Upper lobe of left lung (tissue), 6 donors: Measurements from ENCODE around the gene ATG3. TPM values are rescaled to one million over a fixed set of nuclear protein-coding genes. Genes with fewer than 3 reads are reported as not detected.

ENCODE experiments used
- ATAC-seq, 2 donors: fragments of 200-7000 bp; cut with Tn5 transposase; one replicate each; pipeline ENCODE4 v1.9.1; 2022; ENCODE audit warnings: mild to moderate bottlenecking in 2 of 2, moderate library complexity in 2 of 2; ENCODE audit not compliant: low FRiP score in 2 of 2
- DNase-seq, 2 donors: peaks; one replicate each; pipeline ENCODE4 v3.0.0-alpha.2; 2019 to 2020
- H3K27ac ChIP-seq, 4 donors: fragments of 200-600 bp; sonication (generic); one replicate each; pipeline ENCODE4 v1.5.1; 2016 to 2019
- H3K27me3 ChIP-seq, 4 donors: fragments of 200-600 bp; sonication (generic); one replicate each; pipeline ENCODE4 v1.5.1; 2017 to 2019
- H3K36me3 ChIP-seq, 4 donors: fragments of 200-600 bp; sonication (generic); one replicate each; pipeline ENCODE4 v1.5.1; 2016 to 2019
- H3K4me1 ChIP-seq, 4 donors: fragments of 200-600 bp; sonication (generic); one replicate each; pipeline ENCODE4 v1.5.1; 2018 to 2019
- H3K4me3 ChIP-seq, 4 donors: fragments of 200-600 bp; sonication (generic); one replicate each; pipeline ENCODE4 v1.5.1; 2017 to 2019; ENCODE audit warnings: mild to moderate bottlenecking in 2 of 4, moderate library complexity in 1 of 4
- H3K9me3 ChIP-seq, 4 donors: fragments of 200-600 bp; sonication (generic); one replicate each; pipeline ENCODE4 v1.5.1; 2018 to 2019
- EP300 ChIP-seq, 4 donors: sonication (generic); formaldehyde crosslinking; IDR thresholded peaks; one replicate each; pipeline ENCODE4 v1.5.1; 2017; ENCODE audit warnings: antibody characterized with exemption in 4 of 4, control low read depth in 2 of 4
- POLR2A ChIP-seq, 4 donors: fragments of 450-650 bp; IDR thresholded peaks; one replicate each; pipeline ENCODE4 v1.5.1; 2016 to 2017; ENCODE audit warnings: antibody characterized with exemption in 4 of 4, mild to moderate bottlenecking in 2 of 4
- POLR2AphosphoS5 ChIP-seq, 2 donors: sonication (generic); formaldehyde crosslinking; IDR thresholded peaks; one replicate each; pipeline ENCODE4 v1.5.1; 2017; ENCODE audit warnings: antibody characterized with exemption in 2 of 2
- WGBS, 2 donors: methylation state at CpG; one replicate each; pipeline ENCODE4 v1.1.5; 2017 to 2018; 5-methylcytosine and 5-hydroxymethylcytosine counted together
- total RNA-seq, 6 donors: library from RNA; depleted of rRNA in 4 of 6; stranded (reverse); fragments of >200 nt in 4 of 6; gene quantifications; one replicate each; pipeline versions ENCODE4 v1.1.0 to v1.2.1, GENCODE V29; 2016 to 2021
- TF ChIP-seq, protein P1 (sequence below), 6 experiments: fragments of 450-650 bp in 4 of 6; fragments of 200-600 bp in 2 of 6; sonication (generic) in 2 of 6; IDR thresholded peaks; one replicate each; pipeline ENCODE4 v1.5.1; 2016 to 2019; ENCODE audit warnings: antibody characterized with exemption in 6 of 6
- donor health status: DM: no; HTN: no; CAD: no; lungs with moderate emphysema.
- donor health status: DM: no; HTN: yes; CAD: no; lungs with severe emphysema.

ATG3 gene
- total RNA-seq, 6 donors from 2014 or later, result 24.9 to 73.0 (median 57.5) TPM

DNA sequence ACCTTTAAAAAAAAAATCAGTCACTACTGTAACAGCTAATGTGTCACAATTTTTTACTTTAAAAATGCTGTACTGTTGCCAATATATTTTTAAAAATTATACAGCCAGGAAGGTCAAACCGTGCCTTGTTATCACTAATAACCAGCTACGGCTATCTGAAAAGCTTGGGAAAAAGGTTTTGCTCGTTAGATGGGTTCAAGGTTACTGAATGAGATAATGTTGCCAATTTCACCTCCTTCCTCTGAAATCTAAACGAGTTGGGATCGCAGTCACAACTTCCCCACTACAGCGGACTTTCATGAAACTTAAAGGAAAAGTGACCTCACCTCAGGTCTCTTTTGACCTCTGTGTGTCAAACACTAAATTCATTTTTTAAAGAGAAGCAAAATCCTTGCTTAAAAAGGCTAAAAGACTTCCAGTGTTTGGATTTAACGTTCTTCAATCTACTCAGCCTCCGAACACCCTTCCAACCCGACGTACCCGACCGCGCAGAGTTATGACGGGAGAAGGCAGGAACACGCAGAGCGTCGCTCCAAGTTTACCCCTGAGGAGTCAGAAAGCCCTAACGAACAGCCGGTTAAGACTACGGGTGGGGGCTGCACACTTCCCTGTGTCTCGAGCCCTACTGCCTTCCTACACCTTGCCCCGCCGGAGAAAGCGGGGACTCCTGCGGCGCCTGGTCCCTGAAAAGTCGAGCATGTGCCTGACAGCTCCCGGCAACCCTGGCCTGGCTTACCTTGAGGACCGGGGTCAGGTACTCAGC lies 860 bp downstream of the ATG3 start:
- peak in 1 of 4 donors; percentile 31 for TF ChIP-seq POLR2A (IDR thresholded peaks at IDR 0.05)
- TF ChIP-seq EP300 (IDR thresholded peaks at IDR 0.05), result no peak
- TF ChIP-seq, protein P1, sequence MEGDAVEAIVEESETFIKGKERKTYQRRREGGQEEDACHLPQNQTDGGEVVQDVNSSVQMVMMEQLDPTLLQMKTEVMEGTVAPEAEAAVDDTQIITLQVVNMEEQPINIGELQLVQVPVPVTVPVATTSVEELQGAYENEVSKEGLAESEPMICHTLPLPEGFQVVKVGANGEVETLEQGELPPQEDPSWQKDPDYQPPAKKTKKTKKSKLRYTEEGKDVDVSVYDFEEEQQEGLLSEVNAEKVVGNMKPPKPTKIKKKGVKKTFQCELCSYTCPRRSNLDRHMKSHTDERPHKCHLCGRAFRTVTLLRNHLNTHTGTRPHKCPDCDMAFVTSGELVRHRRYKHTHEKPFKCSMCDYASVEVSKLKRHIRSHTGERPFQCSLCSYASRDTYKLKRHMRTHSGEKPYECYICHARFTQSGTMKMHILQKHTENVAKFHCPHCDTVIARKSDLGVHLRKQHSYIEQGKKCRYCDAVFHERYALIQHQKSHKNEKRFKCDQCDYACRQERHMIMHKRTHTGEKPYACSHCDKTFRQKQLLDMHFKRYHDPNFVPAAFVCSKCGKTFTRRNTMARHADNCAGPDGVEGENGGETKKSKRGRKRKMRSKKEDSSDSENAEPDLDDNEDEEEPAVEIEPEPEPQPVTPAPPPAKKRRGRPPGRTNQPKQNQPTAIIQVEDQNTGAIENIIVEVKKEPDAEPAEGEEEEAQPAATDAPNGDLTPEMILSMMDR (IDR thresholded peaks at IDR 0.05), result no peak
- TF ChIP-seq POLR2AphosphoS5 (IDR thresholded peaks at IDR 0.05), result peak; percentile 6 to 11
- Histone ChIP-seq H3K27me3 (no peaks in the 10 kb centered on the region), H3K27ac (peak overlapping the region; percentile 92 to 99 (median 96)), H3K4me1 (peaks cover 26 to 45% (median 38%) of the 10 kb centered on the region in 4 donors), H3K36me3 (peaks cover 0 to 5% (median 0%) of the 10 kb centered on the region in 4 donors), H3K4me3 (peak overlapping the region; percentile 68 to 95 (median 76)), H3K9me3 (no peaks in the 10 kb centered on the region)
- peak; percentile 66 to 74 for ATAC-seq
- peak in 1 of 2 donors; percentile 67 for DNase-seq
- 0 to 1% methylated on average over 28 to 29 of the region's 29 CpGs for WGBS, 2 donors

DNA sequence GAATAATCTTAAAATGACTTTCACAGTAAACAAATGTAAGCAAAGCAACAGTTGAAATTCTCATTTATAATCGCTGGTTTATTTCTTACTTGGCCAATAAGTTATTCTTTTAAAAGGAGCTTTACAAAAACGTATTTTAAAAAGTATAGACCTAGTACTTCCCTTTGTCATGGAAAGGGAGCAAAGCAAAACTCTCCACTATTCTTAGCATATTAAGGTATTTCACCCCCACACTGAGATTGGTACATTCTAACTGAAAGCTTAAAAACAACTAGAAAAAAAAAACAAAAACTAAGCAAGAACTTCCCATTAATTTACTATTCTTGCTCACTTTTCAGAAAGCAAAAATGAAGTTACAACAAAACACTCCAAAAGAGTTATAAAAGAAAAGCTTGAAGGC lies 1.5 kb downstream of the ATG3 start:
- WGBS, 2 donors, result 21 to 32% methylated on average over 2 of the region's 2 CpGs
- TF ChIP-seq POLR2A (IDR thresholded peaks at IDR 0.05) (no peak), EP300 (IDR thresholded peaks at IDR 0.05) (no peak), POLR2AphosphoS5 (IDR thresholded peaks at IDR 0.05) (no peak)
- TF ChIP-seq, protein P1 (IDR thresholded peaks at IDR 0.05), result no peak
- H3K4me3 ChIP-seq, result peak overlapping the region in 3 of 4 donors; percentile 72 to 95 (median 79)
- H3K36me3 ChIP-seq, result peaks cover 0 to 5% (median 0%) of the 10 kb centered on the region in 4 donors
- peaks cover 29 to 51% (median 41%) of the 10 kb centered on the region in 4 donors for H3K4me1 ChIP-seq
- H3K9me3 ChIP-seq, result no peaks in the 10 kb centered on the region
- no peak for DNase-seq
- ATAC-seq, result no peak
- no peaks in the 10 kb centered on the region for H3K27me3 ChIP-seq
- peak overlapping the region in 3 of 4 donors; percentile 92 to 99 (median 95) for H3K27ac ChIP-seq

DNA sequence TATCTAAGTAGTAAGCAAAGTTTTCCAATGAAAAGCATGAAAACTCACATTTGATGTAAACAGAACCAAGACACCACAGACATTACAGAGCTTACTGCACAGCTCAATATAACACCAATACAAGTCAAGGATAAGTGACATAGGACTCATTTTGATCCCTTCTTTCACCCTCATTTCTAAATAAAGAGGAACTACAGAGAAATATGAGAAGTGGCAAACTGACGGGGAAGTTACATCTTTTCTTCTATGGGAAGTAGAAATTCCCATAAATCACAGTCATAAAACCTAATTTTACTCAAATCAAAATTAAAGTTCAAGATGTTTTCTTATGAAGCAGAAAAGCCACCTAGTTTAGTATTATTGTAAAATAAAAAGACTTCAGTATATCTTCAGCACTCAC lies 3.8 kb downstream of the ATG3 start:
- H3K9me3 ChIP-seq, result no peaks in the 10 kb centered on the region
- no peak for TF ChIP-seq POLR2AphosphoS5 (IDR thresholded peaks at IDR 0.05)
- no peak for TF ChIP-seq EP300 (IDR thresholded peaks at IDR 0.05)
- TF ChIP-seq POLR2A (IDR thresholded peaks at IDR 0.05), result no peak
- TF ChIP-seq, protein P1 (IDR thresholded peaks at IDR 0.05), result no peak
- H3K4me1 ChIP-seq, result peaks cover 27 to 49% (median 34%) of the 10 kb centered on the region in 4 donors
- 63 to 83% methylated on average over 1 of the region's 1 CpG for WGBS, 2 donors
- peaks cover 0 to 5% (median 0%) of the 10 kb centered on the region in 4 donors for H3K36me3 ChIP-seq
- H3K4me3 ChIP-seq, result no peak overlapping the region
- no peak overlapping the region for H3K27ac ChIP-seq
- H3K27me3 ChIP-seq, result no peaks in the 10 kb centered on the region
- ATAC-seq (no peak), DNase-seq (no peak)

DNA sequence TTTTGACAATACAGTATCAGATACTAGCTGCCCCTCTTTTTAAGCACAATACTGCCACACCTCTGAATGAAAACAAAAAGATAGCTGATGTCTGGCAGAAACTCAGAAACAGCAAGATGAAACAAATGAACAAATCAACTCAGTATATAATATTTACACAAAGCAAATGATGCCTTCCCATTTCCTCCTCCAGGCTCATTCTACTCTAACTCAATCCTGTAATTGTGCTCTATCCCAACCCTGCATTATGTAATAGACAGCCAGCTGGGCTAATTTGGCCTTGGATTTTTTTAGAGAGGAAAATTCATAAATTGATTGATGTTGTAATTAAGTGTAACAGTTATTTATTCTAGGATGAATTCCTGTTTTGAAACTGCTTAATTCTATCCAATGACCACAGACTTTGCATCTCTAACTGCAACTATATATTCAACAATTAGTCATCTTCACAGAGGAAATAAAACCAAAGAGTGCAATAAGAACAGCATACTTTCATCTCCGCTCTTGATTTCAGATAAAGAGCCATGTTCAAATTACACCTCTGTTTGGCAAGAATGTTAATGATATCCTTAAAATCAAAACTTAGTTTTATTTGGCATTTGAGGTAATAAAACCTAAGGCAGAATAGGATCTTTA lies 6.1 kb downstream of the ATG3 start:
- H3K4me3 ChIP-seq, result no peak overlapping the region
- H3K4me1 ChIP-seq, result peaks cover 20 to 43% (median 30%) of the 10 kb centered on the region in 4 donors

More for the DNA sequence above, 6.1 kb downstream of the ATG3 start:
- no peaks in the 10 kb centered on the region for H3K27me3 ChIP-seq
- 58 to 61% methylated on average over 1 of the region's 1 CpG for WGBS, 2 donors
- peaks cover 0 to 5% (median 0%) of the 10 kb centered on the region in 4 donors for H3K36me3 ChIP-seq
- TF ChIP-seq, protein P1 (IDR thresholded peaks at IDR 0.05), result no peak
- TF ChIP-seq POLR2AphosphoS5 (IDR thresholded peaks at IDR 0.05), result no peak
- no peak for ATAC-seq
- no peaks in the 10 kb centered on the region for H3K9me3 ChIP-seq
- peak overlapping the region in 1 of 4 donors; percentile 67 for H3K27ac ChIP-seq
- no peak for DNase-seq
